Measurements from ENCODE around the gene SPAG16.

Gene SPAG16

GRCh38 chr2:213752575-213752974 is 468.3 kb downstream of the SPAG16 start:
- no peak overlapping the region for H3K9ac ChIP-seq (ENCODE audit: low read length in 5 of 5)
- H3K27ac ChIP-seq (ENCODE audit: low read depth, low read length) = no peak overlapping the region
- no peaks in the 10 kb centered on the region for H3K9me3 ChIP-seq (ENCODE audit: control insufficient read depth in 5 of 5, low read length in 5 of 5)
- H3K27me3 ChIP-seq (ENCODE audit: control insufficient read depth in 5 of 5, insufficient read depth in 4 of 5, low read length in 5 of 5) = no peaks in the 10 kb centered on the region
- no peaks in the 10 kb centered on the region for H3K4me1 ChIP-seq (ENCODE audit: control insufficient read depth in 5 of 5, insufficient read depth in 5 of 5, low read length in 5 of 5)
- no peaks in the 10 kb centered on the region for H3K36me3 ChIP-seq (ENCODE audit: control insufficient read depth in 5 of 5, insufficient read depth in 5 of 5, low read length in 5 of 5)
- no peak overlapping the region for H3K4me3 ChIP-seq (ENCODE audit: low read depth in 1 of 5, low read length in 5 of 5)

GRCh38 chr2:213757525-213757924 is 473.3 kb downstream of the SPAG16 start:
- Histone ChIP-seq H3K27me3 (ENCODE audit: control insufficient read depth in 5 of 5, insufficient read depth in 4 of 5, low read length in 5 of 5) (no peaks in the 10 kb centered on the region), H3K4me1 (ENCODE audit: control insufficient read depth in 5 of 5, insufficient read depth in 5 of 5, low read length in 5 of 5) (no peaks in the 10 kb centered on the region), H3K9me3 (ENCODE audit: control insufficient read depth in 5 of 5, low read length in 5 of 5) (no peaks in the 10 kb centered on the region), H3K27ac (ENCODE audit: low read depth, low read length) (no peak overlapping the region), H3K4me3 (ENCODE audit: low read depth in 1 of 5, low read length in 5 of 5) (no peak overlapping the region), H3K9ac (ENCODE audit: low read length in 5 of 5) (no peak overlapping the region), H3K36me3 (ENCODE audit: control insufficient read depth in 5 of 5, insufficient read depth in 5 of 5, low read length in 5 of 5) (no peaks in the 10 kb centered on the region)

DNA sequence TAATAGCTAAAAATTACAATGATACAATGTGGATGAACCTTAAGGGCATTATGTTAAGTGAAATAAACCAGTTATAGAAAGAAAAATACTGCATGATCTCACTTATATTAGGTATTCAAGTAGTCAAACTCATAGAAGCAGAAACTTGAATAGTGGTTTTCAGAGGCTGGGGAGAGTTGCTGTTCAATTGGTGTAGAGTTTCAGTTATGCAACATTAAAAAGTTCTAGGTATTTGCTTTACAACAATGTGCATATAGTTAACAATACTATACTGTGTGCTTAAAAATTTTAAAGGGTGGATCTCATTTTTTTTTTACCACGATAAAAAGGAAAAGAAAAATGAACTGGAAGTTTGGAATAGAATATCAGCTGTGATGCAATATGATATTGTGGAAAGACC is 479.1 kb downstream of the SPAG16 start:
- Histone ChIP-seq H3K36me3 (ENCODE audit: control insufficient read depth in 5 of 5, insufficient read depth in 5 of 5, low read length in 5 of 5) (no peaks in the 10 kb centered on the region), H3K27me3 (ENCODE audit: control insufficient read depth in 5 of 5, insufficient read depth in 4 of 5, low read length in 5 of 5) (no peaks in the 10 kb centered on the region), H3K9me3 (ENCODE audit: control insufficient read depth in 5 of 5, low read length in 5 of 5) (no peaks in the 10 kb centered on the region), H3K9ac (ENCODE audit: low read length in 5 of 5) (no peak overlapping the region), H3K4me3 (ENCODE audit: low read depth in 1 of 5, low read length in 5 of 5) (no peak overlapping the region), H3K4me1 (ENCODE audit: control insufficient read depth in 5 of 5, insufficient read depth in 5 of 5, low read length in 5 of 5) (no peaks in the 10 kb centered on the region), H3K27ac (ENCODE audit: low read depth, low read length) (no peak overlapping the region)

DNA sequence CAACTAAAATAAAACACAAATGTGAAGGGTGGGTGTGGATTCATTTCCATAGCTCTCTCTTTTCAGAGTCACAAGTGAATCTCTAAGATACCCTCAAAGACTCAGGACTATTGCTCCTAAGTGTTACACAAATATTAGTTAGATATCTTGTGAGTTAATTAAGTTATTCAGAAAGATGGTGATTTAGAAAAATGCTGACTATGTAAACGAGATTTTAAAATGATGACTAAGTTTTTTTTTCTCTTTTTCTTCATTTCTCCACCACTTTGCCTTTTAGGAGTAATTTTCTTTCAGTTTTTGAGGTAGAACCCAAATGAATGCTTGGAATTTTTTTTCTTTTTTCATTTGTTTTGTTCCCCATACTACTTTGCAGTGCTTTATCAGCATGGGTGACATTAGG is 479.7 kb downstream of the SPAG16 start:
- Histone ChIP-seq H3K27ac (ENCODE audit: low read depth, low read length) (no peak overlapping the region), H3K4me3 (ENCODE audit: low read depth in 1 of 5, low read length in 5 of 5) (no peak overlapping the region), H3K36me3 (ENCODE audit: control insufficient read depth in 5 of 5, insufficient read depth in 5 of 5, low read length in 5 of 5) (no peaks in the 10 kb centered on the region), H3K9me3 (ENCODE audit: control insufficient read depth in 5 of 5, low read length in 5 of 5) (no peaks in the 10 kb centered on the region), H3K4me1 (ENCODE audit: control insufficient read depth in 5 of 5, insufficient read depth in 5 of 5, low read length in 5 of 5) (no peaks in the 10 kb centered on the region), H3K27me3 (ENCODE audit: control insufficient read depth in 5 of 5, insufficient read depth in 4 of 5, low read length in 5 of 5) (no peaks in the 10 kb centered on the region), H3K9ac (ENCODE audit: low read length in 5 of 5) (no peak overlapping the region)

DNA sequence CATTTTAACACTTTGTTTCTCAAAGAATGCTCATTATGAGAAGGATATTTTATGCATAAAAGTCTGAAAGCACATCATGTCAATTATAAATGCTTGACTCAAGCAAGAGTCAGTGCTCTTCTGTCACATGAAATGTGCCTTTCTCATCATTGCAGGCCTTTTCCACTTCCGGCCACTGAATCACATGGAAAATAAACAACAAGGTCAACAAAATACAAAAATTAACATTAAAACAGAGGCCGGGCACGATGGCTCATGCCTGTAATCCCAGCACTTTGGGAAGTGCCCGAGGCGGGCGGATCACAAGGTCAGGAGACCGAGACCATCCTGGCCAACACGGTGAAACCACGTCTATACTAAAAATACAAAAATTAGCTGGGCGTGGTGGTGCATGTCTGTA is 480.6 kb downstream of the SPAG16 start:
- no peaks in the 10 kb centered on the region for H3K9me3 ChIP-seq (ENCODE audit: control insufficient read depth in 5 of 5, low read length in 5 of 5)
- H3K9ac ChIP-seq (ENCODE audit: low read length in 5 of 5) = no peak overlapping the region
- H3K4me1 ChIP-seq (ENCODE audit: control insufficient read depth in 5 of 5, insufficient read depth in 5 of 5, low read length in 5 of 5) = no peaks in the 10 kb centered on the region
- H3K4me3 ChIP-seq (ENCODE audit: low read depth in 1 of 5, low read length in 5 of 5) = no peak overlapping the region
- no peaks in the 10 kb centered on the region for H3K27me3 ChIP-seq (ENCODE audit: control insufficient read depth in 5 of 5, insufficient read depth in 4 of 5, low read length in 5 of 5)
- no peaks in the 10 kb centered on the region for H3K36me3 ChIP-seq (ENCODE audit: control insufficient read depth in 5 of 5, insufficient read depth in 5 of 5, low read length in 5 of 5)
- H3K27ac ChIP-seq (ENCODE audit: low read depth, low read length) = no peak overlapping the region

- no peak overlapping the region for H3K27ac ChIP-seq (ENCODE audit: low read depth, low read length)
- H3K9me3 ChIP-seq (ENCODE audit: control insufficient read depth in 5 of 5, low read length in 5 of 5) = peaks cover 0 to 2% (median 0%) of the 10 kb centered on the region in 5 donors
- H3K27me3 ChIP-seq (ENCODE audit: control insufficient read depth in 5 of 5, insufficient read depth in 4 of 5, low read length in 5 of 5) = no peaks in the 10 kb centered on the region
- no peaks in the 10 kb centered on the region for H3K4me1 ChIP-seq (ENCODE audit: control insufficient read depth in 5 of 5, insufficient read depth in 5 of 5, low read length in 5 of 5)
- no peak overlapping the region for H3K9ac ChIP-seq (ENCODE audit: low read length in 5 of 5)
- H3K36me3 ChIP-seq (ENCODE audit: control insufficient read depth in 5 of 5, insufficient read depth in 5 of 5, low read length in 5 of 5) = no peaks in the 10 kb centered on the region
- no peak overlapping the region for H3K4me3 ChIP-seq (ENCODE audit: low read depth in 1 of 5, low read length in 5 of 5)
These were observed 481.8 kb downstream of the SPAG16 start for GRCh38 chr2:213766062-213766461.

DNA sequence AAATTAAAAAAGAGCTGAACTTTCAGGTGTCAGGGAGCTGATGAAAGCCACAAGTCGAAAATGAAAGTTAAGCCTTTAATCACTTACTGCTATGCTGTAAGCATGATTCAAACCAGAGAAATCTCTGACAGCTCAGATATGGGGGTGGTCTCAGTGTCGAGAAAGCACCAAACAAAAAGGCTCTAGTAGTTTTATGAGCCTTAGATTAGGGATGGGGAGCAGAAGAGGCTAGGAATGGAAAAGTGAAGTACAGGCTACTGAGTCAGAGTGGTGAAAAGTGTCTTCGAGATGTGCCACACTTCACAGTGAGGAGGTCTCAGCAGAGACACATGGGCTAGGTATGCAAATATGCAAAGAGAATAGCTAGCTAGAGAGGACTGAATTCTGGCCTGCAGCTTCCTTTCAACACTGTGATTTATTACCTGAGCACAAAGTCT is 482.2 kb downstream of the SPAG16 start:
- no peaks in the 10 kb centered on the region for H3K4me1 ChIP-seq (ENCODE audit: control insufficient read depth in 5 of 5, insufficient read depth in 5 of 5, low read length in 5 of 5)
- no peaks in the 10 kb centered on the region for H3K27me3 ChIP-seq (ENCODE audit: control insufficient read depth in 5 of 5, insufficient read depth in 4 of 5, low read length in 5 of 5)
- H3K27ac ChIP-seq (ENCODE audit: low read depth, low read length) = no peak overlapping the region
- H3K9ac ChIP-seq (ENCODE audit: low read length in 5 of 5) = no peak overlapping the region
- peaks cover 0 to 4% (median 0%) of the 10 kb centered on the region in 5 donors for H3K9me3 ChIP-seq (ENCODE audit: control insufficient read depth in 5 of 5, low read length in 5 of 5)
- no peaks in the 10 kb centered on the region for H3K36me3 ChIP-seq (ENCODE audit: control insufficient read depth in 5 of 5, insufficient read depth in 5 of 5, low read length in 5 of 5)
- no peak overlapping the region for H3K4me3 ChIP-seq (ENCODE audit: low read depth in 1 of 5, low read length in 5 of 5)

DNA sequence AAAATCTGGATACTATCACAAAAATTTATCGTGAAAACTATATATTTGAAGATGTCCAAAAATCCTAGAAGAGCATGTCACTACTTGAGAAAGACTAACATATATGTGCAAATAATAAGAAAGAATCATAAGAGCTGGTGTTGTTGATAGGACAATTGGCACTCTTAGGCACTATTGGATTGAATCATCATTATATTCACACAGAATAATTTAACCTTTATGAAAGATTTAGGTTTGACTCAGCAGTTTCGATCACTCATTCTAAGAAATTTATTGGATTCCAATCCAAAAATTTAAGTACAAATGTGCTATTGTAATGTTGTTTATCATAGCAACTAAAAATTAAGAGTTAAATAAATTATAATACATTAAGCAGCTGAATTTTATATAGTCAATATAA is 503.6 kb downstream of the SPAG16 start:
- Histone ChIP-seq H3K9me3 (ENCODE audit: control insufficient read depth in 5 of 5, low read length in 5 of 5) (no peaks in the 10 kb centered on the region), H3K36me3 (ENCODE audit: control insufficient read depth in 5 of 5, insufficient read depth in 5 of 5, low read length in 5 of 5) (no peaks in the 10 kb centered on the region), H3K27me3 (ENCODE audit: control insufficient read depth in 5 of 5, insufficient read depth in 4 of 5, low read length in 5 of 5) (no peaks in the 10 kb centered on the region), H3K27ac (ENCODE audit: low read depth, low read length) (no peak overlapping the region), H3K4me3 (ENCODE audit: low read depth in 1 of 5, low read length in 5 of 5) (no peak overlapping the region), H3K9ac (ENCODE audit: low read length in 5 of 5) (no peak overlapping the region), H3K4me1 (ENCODE audit: control insufficient read depth in 5 of 5, insufficient read depth in 5 of 5, low read length in 5 of 5) (no peaks in the 10 kb centered on the region)

- Histone ChIP-seq H3K27ac (ENCODE audit: low read depth, low read length) (no peak overlapping the region), H3K36me3 (ENCODE audit: control insufficient read depth in 5 of 5, insufficient read depth in 5 of 5, low read length in 5 of 5) (no peaks in the 10 kb centered on the region), H3K9ac (ENCODE audit: low read length in 5 of 5) (no peak overlapping the region), H3K4me1 (ENCODE audit: control insufficient read depth in 5 of 5, insufficient read depth in 5 of 5, low read length in 5 of 5) (no peaks in the 10 kb centered on the region), H3K4me3 (ENCODE audit: low read depth in 1 of 5, low read length in 5 of 5) (no peak overlapping the region), H3K9me3 (ENCODE audit: control insufficient read depth in 5 of 5, low read length in 5 of 5) (no peaks in the 10 kb centered on the region), H3K27me3 (ENCODE audit: control insufficient read depth in 5 of 5, insufficient read depth in 4 of 5, low read length in 5 of 5) (no peaks in the 10 kb centered on the region)
These were observed 505.7 kb downstream of the SPAG16 start for GRCh38 chr2:213789940-213790339.

DNA sequence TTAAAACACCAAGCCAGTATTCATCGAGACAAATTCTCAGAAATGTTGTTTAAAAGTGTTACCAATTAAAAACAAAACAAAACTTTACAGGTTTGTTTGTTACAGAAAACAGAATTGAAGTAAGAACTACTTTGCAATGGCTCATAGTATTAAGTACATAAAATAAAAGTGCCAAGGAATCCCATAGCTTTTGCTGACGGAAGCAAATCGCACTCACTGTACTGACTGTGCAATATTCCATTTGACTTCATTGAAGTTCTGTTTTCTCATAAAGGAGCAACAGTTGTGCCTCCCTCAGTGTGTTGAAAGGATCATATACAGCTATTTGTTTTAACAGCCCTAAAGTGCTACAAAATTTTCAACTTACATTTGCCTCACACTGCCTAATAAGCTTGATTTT is 507.8 kb downstream of the SPAG16 start:
- H3K27me3 ChIP-seq (ENCODE audit: control insufficient read depth in 5 of 5, insufficient read depth in 4 of 5, low read length in 5 of 5) = no peaks in the 10 kb centered on the region
- H3K9ac ChIP-seq (ENCODE audit: low read length in 5 of 5) = no peak overlapping the region
- no peaks in the 10 kb centered on the region for H3K36me3 ChIP-seq (ENCODE audit: control insufficient read depth in 5 of 5, insufficient read depth in 5 of 5, low read length in 5 of 5)
- no peaks in the 10 kb centered on the region for H3K4me1 ChIP-seq (ENCODE audit: control insufficient read depth in 5 of 5, insufficient read depth in 5 of 5, low read length in 5 of 5)
- no peak overlapping the region for H3K4me3 ChIP-seq (ENCODE audit: low read depth in 1 of 5, low read length in 5 of 5)
- no peaks in the 10 kb centered on the region for H3K9me3 ChIP-seq (ENCODE audit: control insufficient read depth in 5 of 5, low read length in 5 of 5)
- H3K27ac ChIP-seq (ENCODE audit: low read depth, low read length) = no peak overlapping the region

- Histone ChIP-seq H3K9ac (ENCODE audit: low read length in 5 of 5) (no peak overlapping the region), H3K27me3 (ENCODE audit: control insufficient read depth in 5 of 5, insufficient read depth in 4 of 5, low read length in 5 of 5) (no peaks in the 10 kb centered on the region), H3K4me1 (ENCODE audit: control insufficient read depth in 5 of 5, insufficient read depth in 5 of 5, low read length in 5 of 5) (no peaks in the 10 kb centered on the region), H3K27ac (ENCODE audit: low read depth, low read length) (no peak overlapping the region), H3K4me3 (ENCODE audit: low read depth in 1 of 5, low read length in 5 of 5) (no peak overlapping the region), H3K9me3 (ENCODE audit: control insufficient read depth in 5 of 5, low read length in 5 of 5) (no peaks in the 10 kb centered on the region), H3K36me3 (ENCODE audit: control insufficient read depth in 5 of 5, insufficient read depth in 5 of 5, low read length in 5 of 5) (no peaks in the 10 kb centered on the region)
These were observed 522.0 kb downstream of the SPAG16 start for GRCh38 chr2:213806125-213806726.
